GM12872 (cell line): ENCODE data around the gene GALNT18.

Experiments
- TF ChIP-seq, protein P1 (sequence below): IDR thresholded peaks from 3 replicates; pipeline ENCODE4 v1.5.1; 2011; ENCODE audit warnings: low read depth, mild to moderate bottlenecking, low read length, moderate library complexity; ENCODE audit not compliant: insufficient read depth

The GALNT18 gene

DNA sequence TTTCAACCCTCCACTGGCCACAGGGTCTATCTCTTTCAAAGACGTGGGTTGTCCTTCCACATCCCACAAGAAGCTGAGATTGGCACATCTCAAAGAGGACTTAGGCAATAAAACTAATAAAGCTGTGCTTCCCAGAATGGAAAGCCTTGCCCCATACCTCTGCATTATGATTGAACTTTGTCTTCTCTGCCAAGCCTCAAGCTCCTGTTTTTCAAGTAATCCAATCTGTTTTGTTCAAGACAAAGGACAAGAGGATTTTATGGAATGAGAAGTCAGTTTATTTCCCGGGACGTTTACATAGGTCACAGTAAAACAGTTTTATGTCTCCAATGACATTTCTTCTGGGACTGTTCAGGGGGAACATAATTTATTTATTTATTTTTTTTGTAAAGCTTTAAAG lies 108.4 kb downstream of the GALNT18 start:
- TF ChIP-seq, protein P1, sequence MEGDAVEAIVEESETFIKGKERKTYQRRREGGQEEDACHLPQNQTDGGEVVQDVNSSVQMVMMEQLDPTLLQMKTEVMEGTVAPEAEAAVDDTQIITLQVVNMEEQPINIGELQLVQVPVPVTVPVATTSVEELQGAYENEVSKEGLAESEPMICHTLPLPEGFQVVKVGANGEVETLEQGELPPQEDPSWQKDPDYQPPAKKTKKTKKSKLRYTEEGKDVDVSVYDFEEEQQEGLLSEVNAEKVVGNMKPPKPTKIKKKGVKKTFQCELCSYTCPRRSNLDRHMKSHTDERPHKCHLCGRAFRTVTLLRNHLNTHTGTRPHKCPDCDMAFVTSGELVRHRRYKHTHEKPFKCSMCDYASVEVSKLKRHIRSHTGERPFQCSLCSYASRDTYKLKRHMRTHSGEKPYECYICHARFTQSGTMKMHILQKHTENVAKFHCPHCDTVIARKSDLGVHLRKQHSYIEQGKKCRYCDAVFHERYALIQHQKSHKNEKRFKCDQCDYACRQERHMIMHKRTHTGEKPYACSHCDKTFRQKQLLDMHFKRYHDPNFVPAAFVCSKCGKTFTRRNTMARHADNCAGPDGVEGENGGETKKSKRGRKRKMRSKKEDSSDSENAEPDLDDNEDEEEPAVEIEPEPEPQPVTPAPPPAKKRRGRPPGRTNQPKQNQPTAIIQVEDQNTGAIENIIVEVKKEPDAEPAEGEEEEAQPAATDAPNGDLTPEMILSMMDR: no peak

DNA sequence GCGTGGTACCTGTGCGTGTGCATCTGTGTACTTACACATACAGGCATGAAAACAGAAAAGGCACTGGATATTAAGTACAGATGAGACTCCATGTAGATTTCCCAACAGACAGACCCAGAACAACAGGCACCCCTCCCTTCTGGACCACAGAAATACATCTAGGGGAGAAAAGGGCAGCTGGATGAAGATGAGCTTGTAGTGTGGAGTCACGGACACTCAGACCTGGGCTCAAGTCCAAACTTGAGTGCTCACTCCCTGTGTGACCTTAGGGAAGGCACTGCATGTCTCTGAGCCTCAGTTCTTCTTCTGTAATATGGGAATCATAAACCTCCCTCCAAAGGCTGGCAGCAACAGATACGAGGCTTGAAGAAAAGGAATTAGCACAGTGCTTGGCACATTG lies 108.9 kb downstream of the GALNT18 start:
- TF ChIP-seq, protein P1: no peak

DNA sequence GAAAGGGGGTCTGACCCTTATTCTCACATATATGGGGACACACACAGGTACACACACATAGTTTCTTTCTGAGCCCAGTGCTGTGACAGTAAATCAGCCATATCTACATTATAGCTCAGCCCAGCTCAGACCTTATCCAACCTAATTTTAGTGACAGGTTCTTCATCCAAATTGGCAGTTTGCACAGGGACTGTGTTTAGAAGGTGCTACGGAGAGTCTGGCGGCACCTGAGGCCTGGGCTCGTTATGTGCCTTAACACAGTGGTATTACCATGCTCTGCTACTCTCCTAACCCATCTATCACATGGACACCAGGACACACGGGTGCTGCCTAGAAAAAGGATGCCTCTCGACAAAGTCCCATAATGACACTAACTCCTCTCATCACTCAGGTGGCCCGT lies 109.3 kb downstream of the GALNT18 start:
- TF ChIP-seq, protein P1: no peak

DNA sequence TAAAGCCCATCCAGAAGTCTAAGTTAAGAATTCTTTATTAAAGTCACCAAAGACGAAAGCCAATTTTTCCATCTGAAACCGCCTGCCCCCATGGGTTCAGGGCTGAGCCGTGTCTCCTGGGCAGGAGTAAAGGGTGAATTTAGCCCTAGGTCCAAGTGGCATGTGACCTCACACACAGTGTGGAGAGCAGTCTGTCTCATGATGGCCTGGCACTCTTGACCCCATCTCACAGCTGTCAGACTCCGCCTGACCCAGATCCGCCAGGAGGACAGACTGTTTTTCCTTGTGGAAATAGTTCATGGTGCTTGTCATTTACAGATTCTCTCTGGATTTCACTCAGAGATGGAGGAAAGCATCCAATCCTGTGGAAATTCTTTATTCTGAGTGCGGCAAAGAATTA lies 109.7 kb downstream of the GALNT18 start:
- TF ChIP-seq, protein P1: no peak

DNA sequence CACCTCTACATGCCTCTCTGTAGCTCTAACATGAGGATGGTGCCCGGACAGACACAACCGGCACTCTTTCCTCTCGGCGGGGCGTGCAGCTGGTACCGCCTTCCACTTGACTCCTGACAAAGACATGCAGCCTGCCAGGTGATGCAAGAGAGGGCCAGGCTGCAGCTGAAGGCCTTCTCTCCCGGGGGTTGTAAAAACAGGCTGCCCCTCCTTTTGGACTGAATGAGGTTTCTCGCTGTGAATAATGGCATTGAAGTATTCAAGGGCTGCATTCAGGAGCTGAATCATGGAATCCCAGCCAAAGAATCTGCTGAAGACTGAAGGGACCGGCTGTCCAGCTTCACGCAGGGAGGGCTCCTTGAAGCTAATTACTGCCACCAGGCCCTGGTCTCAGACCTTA lies 110.9 kb downstream of the GALNT18 start:
- TF ChIP-seq, protein P1: no peak

DNA sequence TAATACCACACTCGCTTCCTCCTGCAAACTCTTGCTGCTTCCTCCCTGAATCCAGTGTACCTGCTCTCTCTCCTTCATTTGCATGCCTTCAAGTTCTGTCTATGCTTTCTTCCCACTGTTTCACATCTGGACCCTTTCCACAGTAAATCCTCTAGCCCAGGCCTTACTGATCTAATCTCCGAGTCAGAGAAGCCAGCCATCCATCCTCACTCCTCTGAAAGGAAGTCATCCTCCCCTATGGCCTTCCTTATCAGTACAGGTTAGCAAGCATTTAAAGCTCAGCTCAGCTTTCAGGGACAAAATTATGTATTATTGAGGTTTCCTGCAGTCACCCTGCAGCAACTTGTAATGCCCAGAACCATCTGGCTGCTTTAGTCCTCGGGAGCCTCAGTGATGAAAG lies 116.1 kb downstream of the GALNT18 start:
- TF ChIP-seq, protein P1: no peak

DNA sequence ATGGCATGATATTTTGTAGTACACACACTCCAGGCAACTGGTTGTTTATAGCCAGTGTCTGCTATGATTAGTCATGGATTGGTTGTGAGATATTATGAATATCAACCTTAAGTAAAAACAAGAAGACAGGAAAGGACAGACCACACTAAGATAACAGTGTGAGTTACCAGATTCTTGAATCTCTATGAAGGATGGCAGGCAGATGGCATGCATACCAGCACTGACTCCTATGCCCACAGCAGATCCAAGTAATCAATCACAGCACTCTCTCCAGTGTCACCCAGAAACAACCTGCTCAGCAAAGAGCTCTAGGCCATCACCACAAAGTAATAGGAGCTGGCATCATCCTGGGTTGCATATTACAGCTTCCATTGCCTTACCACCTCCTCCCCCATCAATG lies 116.6 kb downstream of the GALNT18 start:
- TF ChIP-seq, protein P1: no peak

DNA sequence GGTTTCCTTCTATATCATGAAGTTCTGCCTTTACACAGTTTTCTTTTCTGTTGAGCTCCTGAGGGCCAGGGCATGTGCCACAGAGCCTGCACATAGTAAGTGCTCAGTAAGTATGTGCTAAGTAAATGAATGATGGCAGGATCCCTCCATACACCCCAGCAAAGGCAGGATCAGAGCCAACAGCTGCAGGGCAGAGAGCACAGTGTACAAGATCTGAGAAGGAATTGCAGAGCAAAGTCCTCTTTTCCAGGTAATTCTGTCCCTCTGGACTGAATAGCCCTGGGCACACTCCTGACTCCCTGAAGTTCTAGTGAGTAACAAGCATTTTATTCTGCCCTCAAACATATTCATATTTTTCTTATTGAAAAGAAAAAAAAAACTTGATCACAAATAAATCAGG lies 117.7 kb downstream of the GALNT18 start:
- TF ChIP-seq, protein P1: no peak
